Keratinocyte (primary cell): Measurements from ENCODE around the gene KCNMA1.

Source experiments
- CTCF ChIP-seq, 3 experiments: IDR thresholded peaks in 1 of 3; conservative IDR thresholded peaks in 1 of 3; optimal IDR thresholded peaks in 1 of 3; 2 replicates in 2 of 3; 3 replicates in 1 of 3; pipeline versions ENCODE3 to v1.5.1; 2011; ENCODE audit warnings: low read length in 3 of 3, mild to moderate bottlenecking in 3 of 3, moderate library complexity in 2 of 3, control low read depth in 1 of 3, inconsistent platforms in 1 of 3; ENCODE audit not compliant: insufficient read depth in 2 of 3; ENCODE audit errors: extremely low read depth in 1 of 3
- EZH2 ChIP-seq: IDR thresholded peaks from one replicate; pipeline ENCODE4 v1.6.1; 2012; ENCODE audit warnings: inconsistent platforms, mild to moderate bottlenecking, low read length, moderate library complexity

GRCh38 chr10:76915316-76915715 is 722.3 kb downstream of the KCNMA1 start:
- no peak for TF ChIP-seq CTCF (optimal IDR thresholded peaks at IDR 0.05 in 1 of 3, IDR thresholded peaks at IDR 0.05 in 1 of 3, conservative IDR thresholded peaks at IDR 0.05 in 1 of 3; ENCODE audit: extremely low read depth in 1 of 3, insufficient read depth in 2 of 3, low read length in 3 of 3)
- no peak for TF ChIP-seq EZH2
